Measurements from ENCODE around the gene GPALPP1.

GRCh38 chr13:45011198-45011597 lies 21.9 kb downstream of the GPALPP1 start:
- no peak for TF ChIP-seq POLR2AphosphoS5 (IDR thresholded peaks at IDR 0.05; ENCODE audit: low read depth, low read length)
- TF ChIP-seq TAF1 (IDR thresholded peaks at IDR 0.05; ENCODE audit: borderline replicate concordance, insufficient read depth, low read length), result no peak
- TF ChIP-seq REST (IDR thresholded peaks at IDR 0.05; ENCODE audit: insufficient read depth in 1 of 2, low read depth in 2 of 2, low read length in 2 of 2), result no peak
- no peak for TF ChIP-seq SIN3A (IDR thresholded peaks at IDR 0.05; ENCODE audit: borderline replicate concordance, insufficient read depth, low read length)
